Esophagus (tissue), 2 donors: ENCODE results near the gene TECRL. TPM values are rescaled to one million over a fixed set of nuclear protein-coding genes. Genes with fewer than 3 reads are reported as not detected.

Experiments used
- H3K27ac ChIP-seq, 2 donors: one replicate each; pipeline ENCODE4 v1.5.1; 2013; ENCODE audit warnings: low read depth in 2 of 2, mild to moderate bottlenecking in 2 of 2, inconsistent platforms in 1 of 2, low read length in 1 of 2, moderate library complexity in 1 of 2
- H3K27me3 ChIP-seq, 2 donors: one replicate each; pipeline ENCODE4 v1.6.1; 2013; ENCODE audit warnings: low read length in 2 of 2, control low read depth in 1 of 2, mild to moderate bottlenecking in 1 of 2; ENCODE audit not compliant: insufficient read depth in 2 of 2, control insufficient read depth in 1 of 2
- H3K36me3 ChIP-seq, 2 donors: one replicate each; pipeline ENCODE4 v1.6.1; 2013; ENCODE audit warnings: low read length in 1 of 2; ENCODE audit not compliant: control insufficient read depth in 2 of 2, insufficient read depth in 2 of 2
- H3K4me1 ChIP-seq, 2 donors: one replicate each; pipeline ENCODE4 v1.6.1; 2013; ENCODE audit warnings: low read length in 1 of 2; ENCODE audit not compliant: control insufficient read depth in 2 of 2, insufficient read depth in 2 of 2
- H3K4me3 ChIP-seq, 2 donors: one replicate each; pipeline ENCODE4 v1.5.1; 2013; ENCODE audit warnings: low read length in 2 of 2, mild to moderate bottlenecking in 2 of 2, low read depth in 1 of 2, moderate library complexity in 1 of 2
- H3K9me3 ChIP-seq, 2 donors: one replicate each; pipeline ENCODE4 v1.6.1; 2013; ENCODE audit warnings: mild to moderate bottlenecking in 2 of 2, low read depth in 1 of 2, low read length in 1 of 2, moderate library complexity in 1 of 2; ENCODE audit not compliant: control insufficient read depth in 2 of 2, insufficient read depth in 1 of 2
- WGBS, 2 donors: extraction: QIAGEN DNeasy Blood & Tissue Kit; methylation state at CpG; one replicate each; pipeline ENCODE4 v1.1.7; 2013; 5-methylcytosine and 5-hydroxymethylcytosine counted together
- polyA plus RNA-seq, 2 donors: library from polyadenylated mRNA; stranded (reverse); fragments of 200-250 nt; gene quantifications; one replicate each; pipeline ENCODE4 v1.2.3, GENCODE V29; 2013
- donor health status: healthy with polysubstance abuse.
- donor health status: Bipolar disorder and iron deficiency.

TECRL gene
- polyA plus RNA-seq, 2 donors, result 0.04 to 0.10 TPM

GRCh38 chr4:64385220-64385619 lies 24.0 kb downstream of the TECRL start:
- Histone ChIP-seq H3K9me3 (peaks cover 4 to 5% of the 10 kb centered on the region in 2 donors), H3K36me3 (no peaks in the 10 kb centered on the region), H3K4me3 (no peak overlapping the region), H3K27me3 (no peaks in the 10 kb centered on the region), H3K4me1 (no peaks in the 10 kb centered on the region), H3K27ac (no peak overlapping the region)
- 75 to 81% methylated on average over 1 of the region's 1 CpG for WGBS, 2 donors

- no peak overlapping the region for H3K27ac ChIP-seq
- peaks cover 4 to 5% of the 10 kb centered on the region in 2 donors for H3K9me3 ChIP-seq
- H3K4me1 ChIP-seq, result no peaks in the 10 kb centered on the region
- WGBS, 2 donors, result 73 to 80% methylated on average over 1 of the region's 1 CpG
- H3K27me3 ChIP-seq, result no peaks in the 10 kb centered on the region
- no peaks in the 10 kb centered on the region for H3K36me3 ChIP-seq
- no peak overlapping the region for H3K4me3 ChIP-seq
Observed at GRCh38 chr4:64384237-64385203, 24.7 kb downstream of the TECRL start.

GRCh38 chr4:64368741-64369140 lies 40.5 kb downstream of the TECRL start:
- WGBS, 2 donors, result 38 to 52% methylated on average over 1 of the region's 1 CpG

GRCh38 chr4:64361399-64361740 lies 47.9 kb downstream of the TECRL start:
- Histone ChIP-seq H3K4me3 (no peak overlapping the region), H3K36me3 (no peaks in the 10 kb centered on the region), H3K9me3 (peaks cover 0 to 8% of the 10 kb centered on the region in 2 donors), H3K4me1 (no peaks in the 10 kb centered on the region), H3K27ac (no peak overlapping the region), H3K27me3 (no peaks in the 10 kb centered on the region)

More at GRCh38 chr4:64368741-64369140, 40.5 kb downstream of the TECRL start:
- H3K4me1 ChIP-seq, result no peaks in the 10 kb centered on the region
- no peaks in the 10 kb centered on the region for H3K36me3 ChIP-seq
- H3K27me3 ChIP-seq, result no peaks in the 10 kb centered on the region
- no peak overlapping the region for H3K27ac ChIP-seq
- no peak overlapping the region for H3K4me3 ChIP-seq
- no peaks in the 10 kb centered on the region for H3K9me3 ChIP-seq

- H3K36me3 ChIP-seq, result no peaks in the 10 kb centered on the region
- no peaks in the 10 kb centered on the region for H3K27me3 ChIP-seq
- 91% methylated on average over 8 of the region's 8 CpGs for WGBS, 2 donors
- H3K4me1 ChIP-seq, result no peaks in the 10 kb centered on the region
- no peak overlapping the region for H3K27ac ChIP-seq
- no peak overlapping the region for H3K4me3 ChIP-seq
- H3K9me3 ChIP-seq, result peaks cover 0 to 8% of the 10 kb centered on the region in 2 donors
Observed at GRCh38 chr4:64360664-64361398, 48.4 kb downstream of the TECRL start.

GRCh38 chr4:64359489-64359888 lies 49.8 kb downstream of the TECRL start:
- no peaks in the 10 kb centered on the region for H3K36me3 ChIP-seq
- H3K4me1 ChIP-seq, result no peaks in the 10 kb centered on the region
- no peaks in the 10 kb centered on the region for H3K27me3 ChIP-seq
- 82 to 87% methylated on average over 3 of the region's 3 CpGs for WGBS, 2 donors
- peaks cover 0 to 8% of the 10 kb centered on the region in 2 donors for H3K9me3 ChIP-seq
- no peak overlapping the region for H3K4me3 ChIP-seq
- no peak overlapping the region for H3K27ac ChIP-seq

GRCh38 chr4:64353904-64354303 lies 55.3 kb downstream of the TECRL start:
- H3K9me3 ChIP-seq, result no peaks in the 10 kb centered on the region
- no peaks in the 10 kb centered on the region for H3K4me1 ChIP-seq
- no peaks in the 10 kb centered on the region for H3K36me3 ChIP-seq
- WGBS, 2 donors, result 45 to 46% methylated on average over 2 of the region's 2 CpGs
- H3K27ac ChIP-seq, result no peak overlapping the region
- no peak overlapping the region for H3K4me3 ChIP-seq
- H3K27me3 ChIP-seq, result no peaks in the 10 kb centered on the region

- Histone ChIP-seq H3K27ac (no peak overlapping the region), H3K36me3 (no peaks in the 10 kb centered on the region), H3K4me1 (no peaks in the 10 kb centered on the region), H3K27me3 (no peaks in the 10 kb centered on the region), H3K4me3 (no peak overlapping the region), H3K9me3 (peaks cover 0 to 5% of the 10 kb centered on the region in 2 donors)
- 37 to 39% methylated on average over 3 of the region's 3 CpGs for WGBS, 2 donors
Observed at GRCh38 chr4:64341711-64342110, 67.5 kb downstream of the TECRL start.

GRCh38 chr4:64340218-64341110 lies 68.8 kb downstream of the TECRL start:
- Histone ChIP-seq H3K4me1 (no peaks in the 10 kb centered on the region), H3K27me3 (no peaks in the 10 kb centered on the region), H3K27ac (no peak overlapping the region), H3K4me3 (no peak overlapping the region), H3K9me3 (peaks cover 0 to 2% of the 10 kb centered on the region in 2 donors), H3K36me3 (no peaks in the 10 kb centered on the region)
- 73 to 75% methylated on average over 5 of the region's 5 CpGs for WGBS, 2 donors
